SK-N-SH treated with all-trans-retinoic acid at 6 μM for 48 hours (cell line): ENCODE measurements around the gene GLS.
"Not testable (repeated sequence)": the region's sequence is repeated elsewhere in the genome, so short reads cannot be mapped to it uniquely, and the experiment has no call there.

Source experiments
- ARNTL ChIP-seq: fragments of 450-650 bp; formaldehyde crosslinking; IDR thresholded peaks from 2 replicates; pipeline ENCODE4 v1.5.0; 2020; ENCODE audit warnings: low read depth, mild to moderate bottlenecking, moderate library complexity, borderline replicate concordance
- ESRRG ChIP-seq: fragments of 250-450 bp; sonication (Bioruptor Pico); IDR thresholded peaks from 2 replicates; pipeline ENCODE4 v1.6.1; 2021; ENCODE audit warnings: mild to moderate bottlenecking
- OSR1 ChIP-seq: fragments of 250-450 bp; sonication (Bioruptor Pico); IDR thresholded peaks from 2 replicates; pipeline ENCODE4 v1.8.0; 2022; ENCODE audit warnings: moderate library complexity, mild to moderate bottlenecking, inconsistent platforms
- TCF4 ChIP-seq: fragments of 250-450 bp; sonication (Bioruptor Pico); IDR thresholded peaks from 2 replicates; pipeline ENCODE4 v1.8.0; 2021; ENCODE audit warnings: mild to moderate bottlenecking, moderate library complexity, borderline replicate concordance
- TOX ChIP-seq: fragments of 250-450 bp; sonication (Bioruptor Pico); IDR thresholded peaks from 2 replicates; pipeline ENCODE4 v1.8.0; 2021; ENCODE audit warnings: mild to moderate bottlenecking, moderate library complexity, borderline replicate concordance
- ZC3H10 ChIP-seq: fragments of 250-450 bp; sonication (Bioruptor Pico); IDR thresholded peaks from 2 replicates; pipeline ENCODE4 v1.5.1; 2021; ENCODE audit warnings: mild to moderate bottlenecking, moderate library complexity
- ZFP30 ChIP-seq: fragments of 450-650 bp; formaldehyde crosslinking; IDR thresholded peaks from 2 replicates; pipeline ENCODE4 v1.5.0; 2022; ENCODE audit warnings: mild to moderate bottlenecking, moderate library complexity
- ZNF70 ChIP-seq: fragments of 450-650 bp; formaldehyde crosslinking; IDR thresholded peaks from 2 replicates; pipeline ENCODE4 v1.5.0; 2020; ENCODE audit warnings: mild to moderate bottlenecking, moderate library complexity
- TF ChIP-seq, protein P1 (sequence below): fragments of 250-450 bp; sonication (Bioruptor Pico); IDR thresholded peaks from 2 replicates; pipeline ENCODE4 v1.5.1; 2020; ENCODE audit warnings: low read depth, mild to moderate bottlenecking, moderate library complexity
- TF ChIP-seq, protein P2 (sequence below): fragments of 250-450 bp; sonication (Bioruptor Pico); IDR thresholded peaks from 2 replicates; pipeline ENCODE4 v1.8.0; 2021; ENCODE audit warnings: low read depth, mild to moderate bottlenecking, moderate library complexity, borderline replicate concordance
- TF ChIP-seq, protein P3 (sequence below): fragments of 250-450 bp; sonication (Bioruptor Pico); IDR thresholded peaks from 2 replicates; pipeline ENCODE4 v1.8.0; 2020; ENCODE audit warnings: mild to moderate bottlenecking, moderate library complexity, borderline replicate concordance
- TF ChIP-seq, protein P4 (sequence below): fragments of 250-450 bp; sonication (Bioruptor Pico); IDR thresholded peaks from 2 replicates; pipeline ENCODE4 v1.5.0; 2020; ENCODE audit warnings: mild to moderate bottlenecking, moderate library complexity

DNA sequence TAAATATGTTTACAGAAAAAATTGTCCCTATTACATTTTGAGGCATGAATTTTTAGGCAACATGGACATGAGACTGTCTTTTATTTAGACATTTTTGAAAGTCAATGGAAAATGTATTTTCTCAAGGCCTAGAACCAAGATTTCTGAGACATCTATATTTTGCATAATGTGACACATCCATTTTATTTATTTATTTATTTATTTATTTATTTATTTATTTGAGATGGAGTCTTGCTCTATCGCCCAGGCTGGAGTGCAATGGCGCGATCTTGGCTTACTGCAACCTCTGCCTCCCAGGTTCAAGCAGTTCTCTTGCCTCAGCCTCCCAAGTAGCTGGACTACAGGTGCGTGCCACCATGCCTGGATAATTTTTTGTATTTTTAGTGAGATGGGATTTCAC is 27.6 kb upstream of the GLS start:
- TF ChIP-seq TOX (CRISPR knock-in tag); OSR1 (CRISPR knock-in tag); ARNTL (CRISPR knock-in tag); ZNF70 (CRISPR knock-in tag); ZC3H10 (CRISPR knock-in tag); TCF4 (CRISPR knock-in tag); ZFP30; ESRRG (CRISPR knock-in tag): not testable (repeated sequence)
- TF ChIP-seq, protein P1, sequence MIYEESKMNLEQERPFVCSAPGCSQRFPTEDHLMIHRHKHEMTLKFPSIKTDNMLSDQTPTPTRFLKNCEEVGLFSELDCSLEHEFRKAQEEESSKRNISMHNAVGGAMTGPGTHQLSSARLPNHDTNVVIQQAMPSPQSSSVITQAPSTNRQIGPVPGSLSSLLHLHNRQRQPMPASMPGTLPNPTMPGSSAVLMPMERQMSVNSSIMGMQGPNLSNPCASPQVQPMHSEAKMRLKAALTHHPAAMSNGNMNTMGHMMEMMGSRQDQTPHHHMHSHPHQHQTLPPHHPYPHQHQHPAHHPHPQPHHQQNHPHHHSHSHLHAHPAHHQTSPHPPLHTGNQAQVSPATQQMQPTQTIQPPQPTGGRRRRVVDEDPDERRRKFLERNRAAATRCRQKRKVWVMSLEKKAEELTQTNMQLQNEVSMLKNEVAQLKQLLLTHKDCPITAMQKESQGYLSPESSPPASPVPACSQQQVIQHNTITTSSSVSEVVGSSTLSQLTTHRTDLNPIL (CRISPR knock-in tag), result not testable (repeated sequence)
- TF ChIP-seq, protein P2, sequence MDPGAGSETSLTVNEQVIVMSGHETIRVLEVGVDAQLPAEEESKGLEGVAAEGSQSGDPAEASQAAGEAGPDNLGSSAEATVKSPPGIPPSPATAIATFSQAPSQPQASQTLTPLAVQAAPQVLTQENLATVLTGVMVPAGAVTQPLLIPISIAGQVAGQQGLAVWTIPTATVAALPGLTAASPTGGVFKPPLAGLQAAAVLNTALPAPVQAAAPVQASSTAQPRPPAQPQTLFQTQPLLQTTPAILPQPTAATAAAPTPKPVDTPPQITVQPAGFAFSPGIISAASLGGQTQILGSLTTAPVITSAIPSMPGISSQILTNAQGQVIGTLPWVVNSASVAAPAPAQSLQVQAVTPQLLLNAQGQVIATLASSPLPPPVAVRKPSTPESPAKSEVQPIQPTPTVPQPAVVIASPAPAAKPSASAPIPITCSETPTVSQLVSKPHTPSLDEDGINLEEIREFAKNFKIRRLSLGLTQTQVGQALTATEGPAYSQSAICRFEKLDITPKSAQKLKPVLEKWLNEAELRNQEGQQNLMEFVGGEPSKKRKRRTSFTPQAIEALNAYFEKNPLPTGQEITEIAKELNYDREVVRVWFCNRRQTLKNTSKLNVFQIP (CRISPR knock-in tag), result not testable (repeated sequence)
- TF ChIP-seq, protein P3, sequence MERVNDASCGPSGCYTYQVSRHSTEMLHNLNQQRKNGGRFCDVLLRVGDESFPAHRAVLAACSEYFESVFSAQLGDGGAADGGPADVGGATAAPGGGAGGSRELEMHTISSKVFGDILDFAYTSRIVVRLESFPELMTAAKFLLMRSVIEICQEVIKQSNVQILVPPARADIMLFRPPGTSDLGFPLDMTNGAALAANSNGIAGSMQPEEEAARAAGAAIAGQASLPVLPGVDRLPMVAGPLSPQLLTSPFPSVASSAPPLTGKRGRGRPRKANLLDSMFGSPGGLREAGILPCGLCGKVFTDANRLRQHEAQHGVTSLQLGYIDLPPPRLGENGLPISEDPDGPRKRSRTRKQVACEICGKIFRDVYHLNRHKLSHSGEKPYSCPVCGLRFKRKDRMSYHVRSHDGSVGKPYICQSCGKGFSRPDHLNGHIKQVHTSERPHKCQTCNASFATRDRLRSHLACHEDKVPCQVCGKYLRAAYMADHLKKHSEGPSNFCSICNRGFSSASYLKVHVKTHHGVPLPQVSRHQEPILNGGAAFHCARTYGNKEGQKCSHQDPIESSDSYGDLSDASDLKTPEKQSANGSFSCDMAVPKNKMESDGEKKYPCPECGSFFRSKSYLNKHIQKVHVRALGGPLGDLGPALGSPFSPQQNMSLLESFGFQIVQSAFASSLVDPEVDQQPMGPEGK (CRISPR knock-in tag), result not testable (repeated sequence)
- TF ChIP-seq, protein P4, sequence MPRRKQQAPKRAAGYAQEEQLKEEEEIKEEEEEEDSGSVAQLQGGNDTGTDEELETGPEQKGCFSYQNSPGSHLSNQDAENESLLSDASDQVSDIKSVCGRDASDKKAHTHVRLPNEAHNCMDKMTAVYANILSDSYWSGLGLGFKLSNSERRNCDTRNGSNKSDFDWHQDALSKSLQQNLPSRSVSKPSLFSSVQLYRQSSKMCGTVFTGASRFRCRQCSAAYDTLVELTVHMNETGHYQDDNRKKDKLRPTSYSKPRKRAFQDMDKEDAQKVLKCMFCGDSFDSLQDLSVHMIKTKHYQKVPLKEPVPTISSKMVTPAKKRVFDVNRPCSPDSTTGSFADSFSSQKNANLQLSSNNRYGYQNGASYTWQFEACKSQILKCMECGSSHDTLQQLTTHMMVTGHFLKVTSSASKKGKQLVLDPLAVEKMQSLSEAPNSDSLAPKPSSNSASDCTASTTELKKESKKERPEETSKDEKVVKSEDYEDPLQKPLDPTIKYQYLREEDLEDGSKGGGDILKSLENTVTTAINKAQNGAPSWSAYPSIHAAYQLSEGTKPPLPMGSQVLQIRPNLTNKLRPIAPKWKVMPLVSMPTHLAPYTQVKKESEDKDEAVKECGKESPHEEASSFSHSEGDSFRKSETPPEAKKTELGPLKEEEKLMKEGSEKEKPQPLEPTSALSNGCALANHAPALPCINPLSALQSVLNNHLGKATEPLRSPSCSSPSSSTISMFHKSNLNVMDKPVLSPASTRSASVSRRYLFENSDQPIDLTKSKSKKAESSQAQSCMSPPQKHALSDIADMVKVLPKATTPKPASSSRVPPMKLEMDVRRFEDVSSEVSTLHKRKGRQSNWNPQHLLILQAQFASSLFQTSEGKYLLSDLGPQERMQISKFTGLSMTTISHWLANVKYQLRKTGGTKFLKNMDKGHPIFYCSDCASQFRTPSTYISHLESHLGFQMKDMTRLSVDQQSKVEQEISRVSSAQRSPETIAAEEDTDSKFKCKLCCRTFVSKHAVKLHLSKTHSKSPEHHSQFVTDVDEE (CRISPR knock-in tag), result not testable (repeated sequence)
